ENCODE results near the gene AMBRA1.

Gene AMBRA1

DNA sequence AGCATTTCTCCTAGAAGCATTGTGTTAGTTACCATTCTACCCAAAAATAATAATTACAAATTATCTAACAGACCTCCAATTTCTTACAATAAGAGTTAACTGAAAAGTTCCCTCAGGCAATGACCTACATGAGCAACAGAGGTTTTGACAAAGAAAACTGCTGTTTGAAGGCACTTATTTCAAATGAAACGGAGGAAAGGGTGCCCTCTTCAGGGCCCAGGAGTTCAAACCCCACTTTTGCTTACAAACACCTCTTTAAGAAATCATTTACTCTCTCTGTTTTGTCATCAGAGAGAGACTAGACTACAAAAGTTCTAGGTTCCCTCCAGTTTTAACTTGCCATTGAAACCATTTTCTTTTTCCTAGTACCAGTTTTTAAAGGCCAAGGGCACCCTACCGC, 56.7 kb downstream of the AMBRA1 start:
- POLR2A ChIA-PET: no interaction called here
- DNase-seq (ENCODE audit: extremely low spot score): no peak
- TF ChIP-seq ZNF384 (IDR thresholded peaks at IDR 0.05) (no peak), L3MBTL2 (conservative IDR thresholded peaks at IDR 0.05) (no peak), FOXK2 (IDR thresholded peaks at IDR 0.05) (no peak), NFRKB (IDR thresholded peaks at IDR 0.05) (no peak), LEF1 (IDR thresholded peaks at IDR 0.05; ENCODE audit: borderline replicate concordance) (no peak), FOXM1 (IDR thresholded peaks at IDR 0.05; ENCODE audit: borderline replicate concordance) (no peak), SUZ12 (IDR thresholded peaks at IDR 0.05) (no peak), TARDBP (IDR thresholded peaks at IDR 0.05) (no peak), ARNT (IDR thresholded peaks at IDR 0.05) (no peak), CTBP1 (IDR thresholded peaks at IDR 0.05; ENCODE audit: borderline replicate concordance) (no peak), FOXA1 (IDR thresholded peaks at IDR 0.05) (no peak), BHLHE40 (IDR thresholded peaks at IDR 0.05; ENCODE audit: borderline replicate concordance) (no peak), ELF4 (IDR thresholded peaks at IDR 0.05) (no peak), HDGF (IDR thresholded peaks at IDR 0.05; ENCODE audit: borderline replicate concordance) (no peak), SP1 (IDR thresholded peaks at IDR 0.05) (no peak)
- TF ChIP-seq, protein P1, sequence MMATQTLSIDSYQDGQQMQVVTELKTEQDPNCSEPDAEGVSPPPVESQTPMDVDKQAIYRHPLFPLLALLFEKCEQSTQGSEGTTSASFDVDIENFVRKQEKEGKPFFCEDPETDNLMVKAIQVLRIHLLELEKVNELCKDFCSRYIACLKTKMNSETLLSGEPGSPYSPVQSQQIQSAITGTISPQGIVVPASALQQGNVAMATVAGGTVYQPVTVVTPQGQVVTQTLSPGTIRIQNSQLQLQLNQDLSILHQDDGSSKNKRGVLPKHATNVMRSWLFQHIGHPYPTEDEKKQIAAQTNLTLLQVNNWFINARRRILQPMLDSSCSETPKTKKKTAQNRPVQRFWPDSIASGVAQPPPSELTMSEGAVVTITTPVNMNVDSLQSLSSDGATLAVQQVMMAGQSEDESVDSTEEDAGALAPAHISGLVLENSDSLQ (IDR thresholded peaks at IDR 0.05): no peak
- CTCF ChIA-PET: no interaction called here

DNA sequence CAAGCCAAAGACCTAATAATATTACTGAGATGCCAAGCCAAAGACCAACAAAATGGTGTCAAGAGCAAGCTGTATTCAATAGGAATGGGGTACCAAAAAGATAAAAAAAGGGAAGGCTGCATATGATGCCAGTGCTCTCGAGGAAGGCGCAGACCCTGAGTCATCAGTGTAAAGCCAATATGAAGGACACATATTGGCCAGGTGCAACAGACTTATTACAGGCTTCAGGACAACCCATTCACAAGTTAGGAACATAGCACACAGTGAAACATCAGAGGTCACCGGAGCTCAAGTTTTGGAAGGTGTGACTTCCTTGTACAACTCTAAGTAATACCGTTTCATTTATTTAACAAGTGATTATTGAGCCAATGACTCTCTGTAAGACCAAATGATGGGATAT, 58.1 kb downstream of the AMBRA1 start:
- TF ChIP-seq L3MBTL2 (conservative IDR thresholded peaks at IDR 0.05): no peak
- TF ChIP-seq ELF4 (IDR thresholded peaks at IDR 0.05): no peak
- TF ChIP-seq BHLHE40 (IDR thresholded peaks at IDR 0.05; ENCODE audit: borderline replicate concordance): no peak
- no peak for TF ChIP-seq SUZ12 (IDR thresholded peaks at IDR 0.05)
- TF ChIP-seq HDGF (IDR thresholded peaks at IDR 0.05; ENCODE audit: borderline replicate concordance): no peak
- TF ChIP-seq NFRKB (IDR thresholded peaks at IDR 0.05): no peak
- TF ChIP-seq SP1 (IDR thresholded peaks at IDR 0.05): no peak
- TF ChIP-seq ARNT (IDR thresholded peaks at IDR 0.05): no peak
- no peak for TF ChIP-seq TARDBP (IDR thresholded peaks at IDR 0.05)
- TF ChIP-seq FOXK2 (IDR thresholded peaks at IDR 0.05): no peak
- no peak for TF ChIP-seq LEF1 (IDR thresholded peaks at IDR 0.05; ENCODE audit: borderline replicate concordance)
- no peak for TF ChIP-seq ZNF384 (IDR thresholded peaks at IDR 0.05)
- ChIA-PET POLR2A (no interaction called here), CTCF (interaction anchor here (0.6 to 1.0 kb wide), 2 partner anchors 83 to 144 kb away, joined by 3 to 4 read pairs; partner anchors contain the start of gene CHRM4)
- no peak for DNase-seq (ENCODE audit: extremely low spot score)

DNA sequence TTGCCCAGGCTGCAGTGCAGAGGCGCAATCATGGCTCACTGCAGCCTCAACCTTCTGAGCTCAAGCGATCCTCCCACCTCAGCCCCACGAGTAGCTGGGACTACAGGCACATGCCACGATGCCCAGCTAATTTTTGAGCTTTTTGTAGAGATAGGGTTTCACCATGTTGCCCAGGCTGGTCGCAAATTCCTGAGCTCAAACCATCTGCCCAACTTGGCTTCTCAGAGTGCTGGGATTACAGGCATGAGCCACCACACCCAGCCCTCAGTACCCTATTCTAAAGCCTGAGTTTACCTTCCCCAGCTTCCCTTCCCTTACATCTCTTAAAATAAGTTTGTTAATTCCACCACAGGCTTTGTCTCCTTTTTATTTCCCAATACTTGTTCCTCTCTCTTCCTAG, 59.1 kb downstream of the AMBRA1 start:
- POLR2A ChIA-PET: no interaction called here
- TF ChIP-seq CTBP1 (IDR thresholded peaks at IDR 0.05; ENCODE audit: borderline replicate concordance): no peak
- TF ChIP-seq ZNF384 (IDR thresholded peaks at IDR 0.05): no peak
- no peak for TF ChIP-seq L3MBTL2 (conservative IDR thresholded peaks at IDR 0.05)
- no peak for TF ChIP-seq FOXK2 (IDR thresholded peaks at IDR 0.05)
- no peak for TF ChIP-seq LEF1 (IDR thresholded peaks at IDR 0.05; ENCODE audit: borderline replicate concordance)
- TF ChIP-seq, protein P1 (IDR thresholded peaks at IDR 0.05): no peak
- TF ChIP-seq ELF4 (IDR thresholded peaks at IDR 0.05): no peak
- TF ChIP-seq SUZ12 (IDR thresholded peaks at IDR 0.05): no peak
- TF ChIP-seq ARNT (IDR thresholded peaks at IDR 0.05): no peak
- TF ChIP-seq BHLHE40 (IDR thresholded peaks at IDR 0.05; ENCODE audit: borderline replicate concordance): no peak
- no peak for TF ChIP-seq FOXA1 (IDR thresholded peaks at IDR 0.05)
- no peak for TF ChIP-seq SP1 (IDR thresholded peaks at IDR 0.05)
- no peak for TF ChIP-seq NFRKB (IDR thresholded peaks at IDR 0.05)
- no peak for TF ChIP-seq HDGF (IDR thresholded peaks at IDR 0.05; ENCODE audit: borderline replicate concordance)
- TF ChIP-seq FOXM1 (IDR thresholded peaks at IDR 0.05; ENCODE audit: borderline replicate concordance): no peak
- TF ChIP-seq TARDBP (IDR thresholded peaks at IDR 0.05): no peak
- DNase-seq (ENCODE audit: extremely low spot score): no peak
- CTCF ChIA-PET: no interaction called here

DNA sequence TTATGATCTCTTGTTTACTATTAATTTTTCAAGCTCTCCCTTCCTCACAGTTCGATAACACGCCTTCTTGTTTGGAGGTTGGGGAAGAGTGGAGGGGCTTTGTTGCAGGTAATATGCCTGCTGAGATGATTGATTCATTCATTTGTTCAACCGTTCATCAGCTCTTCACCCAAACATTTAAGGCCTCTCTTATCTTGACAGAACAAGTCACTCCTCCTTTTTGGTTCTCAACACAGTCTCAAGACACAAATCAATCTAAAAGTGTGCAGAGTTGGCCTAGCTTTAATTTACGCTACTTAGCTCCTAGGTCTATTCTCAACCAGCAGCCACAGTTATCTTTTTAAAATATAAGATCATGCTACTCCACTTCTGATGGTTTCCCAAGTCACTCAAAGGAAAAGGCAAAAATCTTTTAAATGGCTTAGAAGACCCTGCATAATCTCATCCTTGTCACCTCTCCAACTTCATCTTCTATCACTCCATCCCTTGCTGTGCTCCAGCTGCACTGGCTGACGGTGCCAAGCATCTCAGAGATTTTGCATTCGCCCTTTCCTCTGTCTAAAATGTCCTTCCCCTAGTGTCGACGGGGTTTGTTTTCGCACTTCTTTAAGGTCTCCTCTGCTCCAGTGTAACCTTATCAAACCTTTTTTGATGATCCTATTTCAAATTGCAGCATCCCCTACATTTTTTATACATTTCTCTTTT, 60.3 kb downstream of the AMBRA1 start:
- no peak for DNase-seq (ENCODE audit: extremely low spot score)
- TF ChIP-seq CTBP1 (IDR thresholded peaks at IDR 0.05; ENCODE audit: borderline replicate concordance) (no peak), BHLHE40 (IDR thresholded peaks at IDR 0.05; ENCODE audit: borderline replicate concordance) (no peak), SP1 (IDR thresholded peaks at IDR 0.05) (no peak), FOXK2 (IDR thresholded peaks at IDR 0.05) (no peak), HDGF (IDR thresholded peaks at IDR 0.05; ENCODE audit: borderline replicate concordance) (no peak), FOXA1 (IDR thresholded peaks at IDR 0.05) (no peak), ELF4 (IDR thresholded peaks at IDR 0.05) (no peak), ARNT (IDR thresholded peaks at IDR 0.05) (no peak), ZNF384 (IDR thresholded peaks at IDR 0.05) (no peak)
- TF ChIP-seq, protein P1 (IDR thresholded peaks at IDR 0.05): no peak
- POLR2A ChIA-PET: no interaction called here
- CTCF ChIA-PET: interaction anchor here (1.1 kb wide), 1 partner anchor 145 kb away, joined by 3 read pairs; no protein-coding TSS in a partner anchor

DNA sequence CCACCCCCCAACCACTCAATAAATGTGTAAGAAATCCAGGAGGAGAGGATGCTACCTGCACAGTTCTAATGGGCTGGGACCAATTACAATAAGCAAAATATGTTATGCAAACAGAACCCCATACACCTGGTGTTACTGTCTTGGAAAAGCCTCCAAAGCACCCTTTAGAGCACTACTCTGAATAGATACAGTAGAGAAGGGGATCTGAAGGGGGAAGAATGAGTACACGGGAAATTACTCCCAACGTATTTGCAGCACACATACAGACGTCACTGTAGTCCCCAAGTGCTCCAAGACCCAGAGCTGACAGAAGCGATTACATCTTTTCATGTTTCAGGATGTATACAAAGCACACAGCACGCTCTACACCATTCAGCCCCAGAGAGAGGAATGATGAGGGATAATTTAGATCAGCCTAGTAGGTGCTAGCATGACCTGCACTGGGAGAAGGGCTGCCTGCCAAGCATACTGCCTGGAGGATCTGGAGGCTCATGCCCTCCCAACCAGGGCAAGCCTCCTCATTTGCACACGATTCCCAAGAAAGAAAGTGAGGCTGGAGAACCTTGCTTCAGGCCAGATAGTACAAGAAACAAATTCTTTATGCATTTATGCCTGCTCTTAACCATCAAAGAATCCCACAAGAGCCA, 63.8 kb downstream of the AMBRA1 start:
- POLR2A ChIA-PET: interaction anchor here (1.1 kb wide), 1 partner anchor 64 kb away, joined by 3 read pairs; the partner anchor contains the start of gene AMBRA1
- CTCF ChIA-PET: interaction anchor here (0.6 to 1.6 kb wide), 15 partner anchors 12 to 679 kb away, joined by 3 to 16 read pairs (median 4); partner anchors contain the start of gene CHRM4
- TF ChIP-seq ARNT (IDR thresholded peaks at IDR 0.05) (no peak), FOXK2 (IDR thresholded peaks at IDR 0.05) (no peak), BHLHE40 (IDR thresholded peaks at IDR 0.05; ENCODE audit: borderline replicate concordance) (no peak), NFRKB (IDR thresholded peaks at IDR 0.05) (no peak), FOXA1 (IDR thresholded peaks at IDR 0.05) (no peak), TARDBP (IDR thresholded peaks at IDR 0.05) (no peak), FOXM1 (IDR thresholded peaks at IDR 0.05; ENCODE audit: borderline replicate concordance) (no peak), HDGF (IDR thresholded peaks at IDR 0.05; ENCODE audit: borderline replicate concordance) (no peak), SP1 (IDR thresholded peaks at IDR 0.05) (no peak), ELF4 (IDR thresholded peaks at IDR 0.05) (no peak), LEF1 (IDR thresholded peaks at IDR 0.05; ENCODE audit: borderline replicate concordance) (no peak), L3MBTL2 (conservative IDR thresholded peaks at IDR 0.05) (no peak), CTBP1 (IDR thresholded peaks at IDR 0.05; ENCODE audit: borderline replicate concordance) (no peak), ZNF384 (IDR thresholded peaks at IDR 0.05) (no peak), SUZ12 (IDR thresholded peaks at IDR 0.05) (no peak)
- TF ChIP-seq, protein P1 (IDR thresholded peaks at IDR 0.05): no peak

More for the DNA sequence above, 63.8 kb downstream of the AMBRA1 start:
- no peak for DNase-seq (ENCODE audit: extremely low spot score)

All from HEK293T (cell line).